WTC11 (cell line): Measurements from ENCODE around the gene TMPRSS13. TPM values are rescaled to one million over a fixed set of nuclear protein-coding genes. Genes with fewer than 3 reads are reported as not detected.

Experiments
- ATAC-seq: fragments of 200-7000 bp; cut with Tn5 transposase; 2 replicates; pipeline ENCODE4 v1.10.0; 2021; ENCODE audit warnings: mild to moderate bottlenecking, moderate library complexity
- CTCF ChIA-PET: fragments of 300-600 bp; sonication (Branson Sonifier 250); formaldehyde crosslinking; loops from one replicate; lab custom pipeline; 2021; ENCODE audit warnings: antibody characterized with exemption; lab: Charles Lee
- POLR2A ChIA-PET: fragments of 350-600 bp; sonication (Branson Sonifier 250); formaldehyde crosslinking; loops from one replicate; lab custom pipeline; 2021; ENCODE audit warnings: antibody characterized with exemption; lab: Charles Lee
- DNase-seq: peaks from one replicate; pipeline ENCODE4 v3.0.0; 2021; ENCODE audit warnings: low spot score
- H3K27ac Mint-ChIP-seq: 2 replicates; pipeline ENCODE4 v1.8.0; 2021; ENCODE audit warnings: mixed read lengths
- H3K27me3 Mint-ChIP-seq: 2 replicates; pipeline ENCODE4 v1.8.0; 2021; ENCODE audit warnings: low read depth, mild to moderate bottlenecking, moderate library complexity, mixed read lengths
- H3K36me3 Mint-ChIP-seq: 2 replicates; pipeline ENCODE4 v1.8.0; 2021; ENCODE audit warnings: mixed read lengths
- H3K4me1 Mint-ChIP-seq: 2 replicates; pipeline ENCODE4 v1.8.0; 2022; ENCODE audit warnings: mixed read lengths
- H3K4me3 Mint-ChIP-seq: 2 replicates; pipeline ENCODE4 v1.8.0; 2021; ENCODE audit warnings: mild to moderate bottlenecking, moderate library complexity, mixed read lengths
- H3K9me3 Mint-ChIP-seq: 2 replicates; pipeline ENCODE4 v1.8.0; 2021; ENCODE audit warnings: mixed read lengths
- AFF4 ChIP-seq: sonication (generic); formaldehyde crosslinking; IDR thresholded peaks from 2 replicates; pipeline ENCODE4 v1.8.1; 2023; ENCODE audit warnings: mild to moderate bottlenecking, missing genetic modification reagents, borderline replicate concordance
- CREM ChIP-seq: sonication (generic); formaldehyde crosslinking; IDR thresholded peaks from 2 replicates; pipeline ENCODE4 v1.8.1; 2022; ENCODE audit warnings: mild to moderate bottlenecking, missing genetic modification reagents, moderate library complexity
- GTF2I ChIP-seq: fragments of 250-450 bp; sonication (Bioruptor Pico); conservative IDR thresholded peaks from 2 replicates; pipeline ENCODE4 v1.4.0; 2021; ENCODE audit warnings: mild to moderate bottlenecking
- JUN ChIP-seq: sonication (generic); formaldehyde crosslinking; IDR thresholded peaks from 2 replicates; pipeline ENCODE4 v1.8.0; 2023; ENCODE audit warnings: mild to moderate bottlenecking, missing genetic modification reagents
- MAX ChIP-seq: sonication (generic); formaldehyde crosslinking; IDR thresholded peaks from 2 replicates; pipeline ENCODE4 v1.8.0; 2022; ENCODE audit warnings: mild to moderate bottlenecking, missing genetic modification reagents
- NFE2L1 ChIP-seq: sonication (generic); formaldehyde crosslinking; IDR thresholded peaks from 2 replicates; pipeline ENCODE4 v1.8.1; 2023; ENCODE audit warnings: missing genetic modification reagents
- SMAD3 ChIP-seq: sonication (generic); formaldehyde crosslinking; IDR thresholded peaks from 2 replicates; pipeline ENCODE4 v1.8.0; 2022; ENCODE audit warnings: missing genetic modification reagents, mild to moderate bottlenecking, borderline replicate concordance
- SMAD4 ChIP-seq: sonication (generic); formaldehyde crosslinking; IDR thresholded peaks from 2 replicates; pipeline ENCODE4 v1.8.0; 2022; ENCODE audit warnings: mild to moderate bottlenecking, missing genetic modification reagents
- TCF7 ChIP-seq: sonication (generic); formaldehyde crosslinking; IDR thresholded peaks from 2 replicates; pipeline ENCODE4 v1.8.0; 2022; ENCODE audit warnings: mild to moderate bottlenecking, low read depth, missing genetic modification reagents, moderate library complexity
- USF2 ChIP-seq: sonication (generic); formaldehyde crosslinking; IDR thresholded peaks from 2 replicates; pipeline ENCODE4 v1.8.1; 2023; ENCODE audit warnings: mild to moderate bottlenecking, missing genetic modification reagents, moderate library complexity
- ZNF317 ChIP-seq: sonication (generic); formaldehyde crosslinking; IDR thresholded peaks from 2 replicates; pipeline ENCODE4 v1.8.1; 2023; ENCODE audit warnings: low read depth, mild to moderate bottlenecking, moderate library complexity, missing genetic modification reagents, borderline replicate concordance
- ZNF425 ChIP-seq: fragments of 250-450 bp; sonication (Bioruptor Pico); conservative IDR thresholded peaks from 2 replicates; pipeline ENCODE4 v1.9.0; 2021; ENCODE audit warnings: mild to moderate bottlenecking
- ZNF512 ChIP-seq: sonication (generic); formaldehyde crosslinking; IDR thresholded peaks from 2 replicates; pipeline ENCODE4 v1.8.1; 2022; ENCODE audit warnings: missing genetic modification reagents, borderline replicate concordance
- ZNF671 ChIP-seq: fragments of 250-450 bp; sonication (Bioruptor Pico); IDR thresholded peaks from 2 replicates; pipeline ENCODE4 v1.8.0; 2021; ENCODE audit warnings: mild to moderate bottlenecking
- total RNA-seq: library from RNA; stranded (reverse); gene quantifications from 3 replicates; pipeline ENCODE4 v1.2.3, GENCODE V29; 2021

Gene TMPRSS13
- total RNA-seq, 1 experiment from 2014 or later = 0.63 TPM

- TF ChIP-seq ZNF512 (CRISPR knock-in tag) = no peak
- no peak for TF ChIP-seq SMAD3 (CRISPR knock-in tag)
- no peak for TF ChIP-seq MAX (CRISPR knock-in tag)
- TF ChIP-seq SMAD4 (CRISPR knock-in tag) = no peak
- TF ChIP-seq TCF7 = no peak
- no peak for TF ChIP-seq ZNF671 (CRISPR knock-in tag)
- no peak for TF ChIP-seq GTF2I
These were observed 1.6 kb upstream of the TMPRSS13 start (continued) for GRCh38 chr11:117930668-117931330.

GRCh38 chr11:117929916-117930570 lies 841 bp upstream of the TMPRSS13 start:
- TF ChIP-seq GTF2I (no peak), USF2 (CRISPR knock-in tag) (no peak), AFF4 (CRISPR knock-in tag) (no peak), JUN (CRISPR knock-in tag) (no peak), CREM (CRISPR knock-in tag) (no peak), SMAD3 (CRISPR knock-in tag) (no peak), ZNF425 (CRISPR knock-in tag) (no peak), NFE2L1 (CRISPR knock-in tag) (no peak), ZNF317 (CRISPR knock-in tag) (no peak)
- TF ChIP-seq, all 79 proteins: peak for 0
- ChIA-PET CTCF (interaction anchor here (0.8 to 9.2 kb wide), 6 partner anchors 15 to 121 kb away, joined by 5 to 94 read pairs (median 9); no protein-coding TSS in a partner anchor), POLR2A (no interaction called here)
- ATAC-seq (no peak), DNase-seq (no peak)
- Mint-ChIP-seq H3K27ac (peak overlapping the region; percentile 3; the same call in 1 of the 2 replicates), H3K9me3 (no peaks in the 10 kb centered on the region), H3K4me3 (no peak overlapping the region), H3K4me1 (peaks cover 40% of the 10 kb centered on the region), H3K27me3 (peaks cover 4% of the 10 kb centered on the region), H3K36me3 (no peaks in the 10 kb centered on the region)
